GM19397 (cell line): ENCODE data around the gene UBTD1.

Source experiments
- ATAC-seq: cut with Tn5 transposase; IDR thresholded peaks from one replicate; pipeline ENCODE4 v1.9.1; 2021; ENCODE audit warnings: mild to moderate bottlenecking, moderate library complexity; ENCODE audit not compliant: unreplicated experiment

The UBTD1 gene

DNA sequence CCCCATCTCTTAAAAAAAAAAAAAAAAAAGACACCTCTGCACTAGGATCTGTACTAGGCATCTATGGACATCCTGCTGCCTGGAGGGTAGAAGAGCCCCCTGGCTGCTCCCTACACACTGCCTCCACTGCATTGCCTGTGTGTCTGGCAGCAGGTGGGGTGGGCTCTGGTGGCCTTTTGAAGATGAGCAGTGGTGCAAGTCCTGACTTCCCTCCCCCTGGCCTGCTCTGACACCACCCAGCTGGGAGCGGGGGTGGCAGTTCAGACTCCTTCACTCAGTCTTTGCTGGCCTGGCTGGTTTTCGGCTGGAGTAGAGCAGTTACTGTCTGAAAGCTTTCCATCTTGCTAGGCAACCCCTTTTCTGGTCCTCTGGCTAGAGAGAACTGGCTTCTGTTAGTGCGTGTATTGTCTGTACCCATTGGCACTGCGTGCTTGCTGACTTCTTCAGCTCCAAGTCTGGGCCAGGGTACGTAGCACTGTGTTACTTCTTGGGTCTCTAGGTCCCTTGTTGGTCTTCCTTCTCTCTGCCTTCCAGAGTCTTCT, 108.4 kb downstream of the UBTD1 start:
- no peak for ATAC-seq

GRCh38 chr10:97608991-97609561, 110.4 kb downstream of the UBTD1 start:
- no peak for ATAC-seq

GRCh38 chr10:97611473-97611872, 112.7 kb downstream of the UBTD1 start:
- no peak for ATAC-seq

- ATAC-seq: no peak
Measured at GRCh38 chr10:97612386-97612785, 113.7 kb downstream of the UBTD1 start.

DNA sequence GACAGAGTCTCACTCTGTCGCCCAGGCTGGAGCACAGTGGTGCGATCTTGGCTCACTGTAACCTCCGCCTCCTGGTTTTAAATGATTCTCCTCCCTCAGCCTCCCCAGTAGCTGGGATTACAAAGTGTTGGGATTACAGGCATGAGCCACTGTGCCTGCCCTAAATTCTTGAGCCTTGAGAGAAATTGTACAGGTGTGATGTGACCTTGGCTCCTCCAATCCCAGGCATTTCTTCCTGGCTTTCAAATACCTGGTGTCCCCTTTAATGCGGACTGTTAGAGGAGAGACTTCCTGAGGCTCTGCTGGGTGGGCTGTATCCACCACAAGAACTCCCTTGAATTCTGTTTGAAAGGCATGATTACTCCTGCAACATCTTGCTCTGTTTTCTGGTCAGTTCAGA, 119.6 kb downstream of the UBTD1 start:
- no peak for ATAC-seq

- ATAC-seq: no peak
Measured at GRCh38 chr10:97618733-97619132, 120.0 kb downstream of the UBTD1 start.
